H9 (cell line): ENCODE data around the gene HS6ST2. TPM values are rescaled to one million over a fixed set of nuclear protein-coding genes. Genes with fewer than 3 reads are reported as not detected.
"Not testable (repeated sequence)": the region's sequence is repeated elsewhere in the genome, so short reads cannot be mapped to it uniquely, and the experiment has no call there.

Experiments
- DNase-seq: peaks from one replicate; pipeline ENCODE4 v3.0.0-alpha.2; 2017
- H2AFZ ChIP-seq: one replicate; pipeline ENCODE4 v1.6.1; 2013; ENCODE audit warnings: mild to moderate bottlenecking, low read length, control low read depth, moderate library complexity
- H2AK5ac ChIP-seq: 2 replicates; pipeline ENCODE4 v1.6.1; 2013; ENCODE audit warnings: low read length, control low read depth, mixed read lengths; ENCODE audit not compliant: insufficient read length
- H2BK120ac ChIP-seq: one replicate; pipeline ENCODE4 v1.6.1; 2013; ENCODE audit warnings: low read depth, mild to moderate bottlenecking, low read length, control low read depth, inconsistent platforms; ENCODE audit not compliant: poor library complexity, severe bottlenecking
- H2BK12ac ChIP-seq: 2 replicates; pipeline ENCODE4 v1.6.1; 2013; ENCODE audit warnings: low read length, control low read depth, mixed read lengths, low read depth; ENCODE audit not compliant: insufficient read length
- H2BK15ac ChIP-seq: 2 replicates; pipeline ENCODE4 v1.6.1; 2013; ENCODE audit warnings: low read depth, low read length, control low read depth
- H2BK20ac ChIP-seq: one replicate; pipeline ENCODE4 v1.6.1; 2013; ENCODE audit warnings: low read depth, mild to moderate bottlenecking, low read length, control low read depth, inconsistent platforms; ENCODE audit not compliant: poor library complexity, severe bottlenecking
- H2BK5ac ChIP-seq: 2 replicates; pipeline ENCODE4 v1.6.1; 2013; ENCODE audit warnings: low read length, control low read depth, mixed read lengths; ENCODE audit not compliant: insufficient read length
- H3K14ac ChIP-seq: 2 replicates; pipeline ENCODE4 v1.6.1; 2013; ENCODE audit warnings: low read length, control low read depth; ENCODE audit not compliant: insufficient read depth
- H3K18ac ChIP-seq: 2 replicates; pipeline ENCODE4 v1.6.1; 2013; ENCODE audit warnings: low read depth, mild to moderate bottlenecking, mixed read lengths, low read length, control low read depth; ENCODE audit not compliant: insufficient read length
- H3K23ac ChIP-seq: 2 replicates; pipeline ENCODE4 v1.6.1; 2013; ENCODE audit warnings: low read length, control low read depth, mixed read lengths, low read depth; ENCODE audit not compliant: insufficient read length
- H3K23me2 ChIP-seq: 2 replicates; pipeline ENCODE4 v1.6.1; 2013; ENCODE audit warnings: low read depth, mild to moderate bottlenecking, mixed read lengths, low read length, control low read depth; ENCODE audit not compliant: insufficient read length, poor library complexity, severe bottlenecking
- H3K27ac ChIP-seq: 2 replicates; pipeline ENCODE4 v1.5.1; 2013; ENCODE audit warnings: low read length, control low read depth, mixed read lengths, low read depth; ENCODE audit not compliant: insufficient read length
- H3K27me3 ChIP-seq: 2 replicates; pipeline ENCODE4 v1.6.1; 2013; ENCODE audit warnings: low read length, control low read depth, inconsistent platforms; ENCODE audit not compliant: insufficient read depth
- H3K4ac ChIP-seq: 2 replicates; pipeline ENCODE4 v1.6.1; 2013; ENCODE audit warnings: low read depth, mild to moderate bottlenecking, control low read depth, inconsistent platforms, low read length, moderate library complexity
- H3K4me1 ChIP-seq: 2 replicates; pipeline ENCODE4 v1.6.1; 2013; ENCODE audit warnings: low read length, control low read depth, inconsistent platforms; ENCODE audit not compliant: insufficient read depth
- H3K4me2 ChIP-seq: 2 replicates; pipeline ENCODE4 v1.6.1; 2013; ENCODE audit warnings: low read length, control low read depth, mixed read lengths; ENCODE audit not compliant: insufficient read length, insufficient read depth
- H3K56ac ChIP-seq: 2 replicates; pipeline ENCODE4 v1.6.1; 2013; ENCODE audit warnings: low read depth, mild to moderate bottlenecking, mixed read lengths, low read length, control low read depth; ENCODE audit not compliant: insufficient read length
- H3K79me1 ChIP-seq: 2 replicates; pipeline ENCODE4 v1.6.1; 2013; ENCODE audit warnings: low read depth, mild to moderate bottlenecking, moderate library complexity, low read length, control low read depth, inconsistent platforms; ENCODE audit not compliant: insufficient read depth, poor library complexity, severe bottlenecking
- H3K79me2 ChIP-seq: 2 replicates; pipeline ENCODE4 v1.6.1; 2013; ENCODE audit warnings: low read length, control low read depth, inconsistent platforms; ENCODE audit not compliant: insufficient read depth
- H3K9ac ChIP-seq: 2 replicates; pipeline ENCODE4 v1.6.1; 2013; ENCODE audit warnings: low read length, control low read depth, mixed read lengths; ENCODE audit not compliant: insufficient read length; ENCODE audit errors: extremely low read depth
- H3K9me3 ChIP-seq: one replicate; pipeline ENCODE4 v1.6.1; 2013; ENCODE audit warnings: low read depth, low read length, inconsistent platforms; ENCODE audit not compliant: control insufficient read depth
- H3T11ph ChIP-seq: one replicate; pipeline ENCODE4 v1.6.1; 2013; ENCODE audit warnings: mild to moderate bottlenecking, low read length, control low read depth, inconsistent platforms
- H4K20me1 ChIP-seq: one replicate; pipeline ENCODE4 v1.6.1; 2013; ENCODE audit not compliant: control insufficient read depth, insufficient read length, insufficient read depth
- H4K5ac ChIP-seq: 2 replicates; pipeline ENCODE4 v1.6.1; 2013; ENCODE audit warnings: low read depth, mild to moderate bottlenecking, mixed read lengths, low read length, control low read depth; ENCODE audit not compliant: insufficient read length
- H4K8ac ChIP-seq: replicated peaks from 2 replicates; pipeline ENCODE4 v1.6.1; 2013; ENCODE audit warnings: low read length, control low read depth, mixed read lengths, low read depth; ENCODE audit not compliant: insufficient read length
- H4K91ac ChIP-seq: 2 replicates; pipeline ENCODE4 v1.6.1; 2013; ENCODE audit warnings: low read depth, mild to moderate bottlenecking, moderate library complexity, mixed read lengths, low read length, control low read depth; ENCODE audit not compliant: insufficient read length
- H3K27ac Mint-ChIP-seq, 3 experiments: 2 replicates in 2 of 3; 3 replicates in 1 of 3; pipeline ENCODE4 v1.8.0; 2020 to 2021; ENCODE audit warnings: mixed read lengths in 3 of 3, mild to moderate bottlenecking in 1 of 3, moderate library complexity in 1 of 3
- H3K27me3 Mint-ChIP-seq: 2 replicates; pipeline ENCODE4 v1.8.0; 2021; ENCODE audit warnings: low read depth, mild to moderate bottlenecking, moderate library complexity, mixed read lengths
- H3K36me3 Mint-ChIP-seq, 3 experiments: 2 replicates in 2 of 3; 3 replicates in 1 of 3; pipeline ENCODE4 v1.8.0; 2020 to 2021; ENCODE audit warnings: low read depth in 3 of 3, mixed read lengths in 3 of 3; ENCODE audit not compliant: insufficient read depth in 1 of 3
- H3K4me1 Mint-ChIP-seq, 2 experiments: 2 replicates each; pipeline ENCODE4 v1.8.0; 2020; ENCODE audit warnings: mixed read lengths in 2 of 2
- H3K4me3 Mint-ChIP-seq, 2 experiments: 2 replicates in 1 of 2; 3 replicates in 1 of 2; pipeline ENCODE4 v1.8.0; 2020 to 2021; ENCODE audit warnings: mild to moderate bottlenecking in 2 of 2, mixed read lengths in 2 of 2, moderate library complexity in 1 of 2
- H3K9me3 Mint-ChIP-seq, 2 experiments: 2 replicates in 1 of 2; 3 replicates in 1 of 2; pipeline ENCODE4 v1.8.0; 2020; ENCODE audit warnings: mild to moderate bottlenecking in 2 of 2, mixed read lengths in 2 of 2, moderate library complexity in 1 of 2
- CTCF ChIP-seq: fragments of 200-600 bp; sonication (generic); conservative IDR thresholded peaks from 3 replicates; pipeline ENCODE4 v1.8.0; 2021; ENCODE audit warnings: antibody characterized with exemption, mild to moderate bottlenecking
- WGBS: extraction: QIAGEN DNeasy Blood & Tissue Kit; methylation state at CpG from one replicate; pipeline ENCODE4 v1.1.7; 2013; ENCODE audit warnings: missing lambda C conversion rate, low lambda C conversion rate, mixed read lengths; ENCODE audit not compliant: insufficient read length; ENCODE audit errors: extremely low coverage; 5-methylcytosine and 5-hydroxymethylcytosine counted together
- total RNA-seq: library from RNA; stranded (reverse); gene quantifications from 2 replicates; pipeline ENCODE4 v1.2.1, GENCODE V29; 2021

HS6ST2 gene
- total RNA-seq, 1 experiment from 2014 or later, result 4.8 TPM

GRCh38 chrX:132983496-132983895 is 25.1 kb upstream of the HS6ST2 start:
- H4K91ac ChIP-seq, result no peak overlapping the region
- Mint-ChIP-seq H3K4me3 (no peak overlapping the region), H3K4me1 (peaks cover 12 to 15% of the 10 kb centered on the region in 2 experiments), H3K9me3 (peaks cover 0 to 3% of the 10 kb centered on the region in 2 experiments; a peak in 3 of 5 replicates), H3K36me3 (no peaks in the 10 kb centered on the region), H3K27ac (no peak overlapping the region), H3K27me3 (0 out of 2 replicates have a peak, but pooled peaks cover 2% of the 10 kb centered on the region)
- TF ChIP-seq CTCF, result no peak
- no peak overlapping the region for H2BK120ac ChIP-seq
- no peak overlapping the region for H2AK5ac ChIP-seq
- no peak overlapping the region for H4K8ac ChIP-seq
- H2BK15ac ChIP-seq, result no peak overlapping the region
- no peaks in the 10 kb centered on the region for H3K79me1 ChIP-seq
- no peak overlapping the region for H3K14ac ChIP-seq
- WGBS, result no CpG with 5 or more reads among the region's 2 CpGs
- H3K9ac ChIP-seq, result no peak overlapping the region
- no peak overlapping the region for H3K4ac ChIP-seq
- no peak overlapping the region for H2BK20ac ChIP-seq
- no peak for DNase-seq
- no peaks in the 10 kb centered on the region for H3K27me3 ChIP-seq
- no peak overlapping the region for H3T11ph ChIP-seq
- H4K20me1 ChIP-seq, result no peaks in the 10 kb centered on the region
- no peak overlapping the region for H3K56ac ChIP-seq
- no peaks in the 10 kb centered on the region for H3K23me2 ChIP-seq
- H3K4me1 ChIP-seq, result no peaks in the 10 kb centered on the region; the same call in 1 of the 2 replicates
- H4K5ac ChIP-seq, result no peak overlapping the region
- H2BK12ac ChIP-seq, result no peak overlapping the region
- H3K23ac ChIP-seq, result no peak overlapping the region
- no peak overlapping the region for H3K27ac ChIP-seq
- H2AFZ ChIP-seq, result no peak overlapping the region
- no peak overlapping the region for H2BK5ac ChIP-seq
- H3K79me2 ChIP-seq, result no peaks in the 10 kb centered on the region
- no peak overlapping the region for H3K4me2 ChIP-seq
- H3K9me3 ChIP-seq, result no peaks in the 10 kb centered on the region
- H3K18ac ChIP-seq, result no peak overlapping the region

- H2AK5ac ChIP-seq, H3K9me3 ChIP-seq, H4K8ac ChIP-seq, H3K23me2 ChIP-seq, H2BK12ac ChIP-seq, H3K9me3 Mint-ChIP-seq, H3K9ac ChIP-seq, DNase-seq, H3K27ac ChIP-seq, H4K91ac ChIP-seq, H4K20me1 ChIP-seq, H3K18ac ChIP-seq, H3K79me1 ChIP-seq, H3K4me3 Mint-ChIP-seq, H3K4me2 ChIP-seq, H3K27me3 ChIP-seq, H3K23ac ChIP-seq, H3K27me3 Mint-ChIP-seq, H2BK120ac ChIP-seq, H2BK15ac ChIP-seq, H3T11ph ChIP-seq, H3K79me2 ChIP-seq, H2BK5ac ChIP-seq, H3K56ac ChIP-seq, H3K36me3 Mint-ChIP-seq, H4K5ac ChIP-seq, H2AFZ ChIP-seq, H3K4me1 ChIP-seq, H3K4ac ChIP-seq, H3K14ac ChIP-seq, H2BK20ac ChIP-seq, H3K27ac Mint-ChIP-seq: not testable (repeated sequence)
- WGBS, result no CpG with 5 or more reads among the region's 2 CpGs
- peaks cover 11 to 17% of the 10 kb centered on the region in 2 experiments for H3K4me1 Mint-ChIP-seq
Measured at GRCh38 chrX:132980035-132980434, 21.6 kb upstream of the HS6ST2 start.
